A549 treated with Hydrocortisone at 1 μM for 4 hours (cell line): Measurements from ENCODE around the gene RHBG. TPM values are rescaled to one million over a fixed set of nuclear protein-coding genes. Genes with fewer than 3 reads are reported as not detected.

Experiments
- total RNA-seq: library from RNA; stranded (reverse); fragments of 200-300 nt; extraction: Qiagen RNA extraction; gene quantifications from 5 replicates; pipeline ENCODE4 v1.2.3, GENCODE V29; 2022

RHBG gene, protein sequence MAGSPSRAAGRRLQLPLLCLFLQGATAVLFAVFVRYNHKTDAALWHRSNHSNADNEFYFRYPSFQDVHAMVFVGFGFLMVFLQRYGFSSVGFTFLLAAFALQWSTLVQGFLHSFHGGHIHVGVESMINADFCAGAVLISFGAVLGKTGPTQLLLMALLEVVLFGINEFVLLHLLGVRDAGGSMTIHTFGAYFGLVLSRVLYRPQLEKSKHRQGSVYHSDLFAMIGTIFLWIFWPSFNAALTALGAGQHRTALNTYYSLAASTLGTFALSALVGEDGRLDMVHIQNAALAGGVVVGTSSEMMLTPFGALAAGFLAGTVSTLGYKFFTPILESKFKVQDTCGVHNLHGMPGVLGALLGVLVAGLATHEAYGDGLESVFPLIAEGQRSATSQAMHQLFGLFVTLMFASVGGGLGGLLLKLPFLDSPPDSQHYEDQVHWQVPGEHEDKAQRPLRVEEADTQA
- total RNA-seq, result 0.09 TPM in 1 of 5 replicates, not detected in the others

DNA sequence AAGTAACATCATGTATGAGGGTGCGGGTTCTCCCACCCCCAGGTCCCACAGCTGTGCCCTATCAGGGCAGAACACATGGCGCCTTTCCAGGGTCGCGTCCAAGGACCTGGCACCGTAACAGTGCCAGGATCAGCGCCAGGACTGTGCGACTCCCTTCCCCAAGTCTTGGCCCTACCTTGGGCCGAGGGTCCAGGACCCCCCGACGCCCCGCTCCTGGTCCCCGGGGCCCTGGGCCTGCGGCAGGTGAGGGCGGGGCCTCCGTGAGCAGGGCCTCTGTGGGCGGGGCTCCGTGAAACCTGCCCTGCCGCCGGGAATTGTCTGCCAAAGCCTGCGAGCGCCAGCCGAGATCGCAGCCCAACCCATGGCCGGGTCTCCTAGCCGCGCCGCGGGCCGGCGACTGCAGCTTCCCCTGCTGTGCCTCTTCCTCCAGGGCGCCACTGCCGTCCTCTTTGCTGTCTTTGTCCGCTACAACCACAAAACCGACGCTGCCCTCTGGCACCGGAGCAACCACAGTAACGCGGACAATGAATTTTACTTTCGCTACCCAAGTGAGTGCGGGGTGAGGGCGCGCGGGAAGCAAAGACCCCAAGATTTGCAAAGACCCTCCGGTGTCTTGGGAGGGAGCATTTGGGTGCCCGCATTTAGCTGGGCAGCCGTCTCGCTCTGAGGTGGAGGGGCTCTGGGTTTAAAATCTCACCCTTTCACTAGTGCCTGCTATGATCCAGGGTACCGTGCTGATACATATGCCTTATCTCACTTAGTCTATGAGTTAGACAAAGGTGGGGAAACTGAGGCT, at the start of gene RHBG:
Gene RHBG, plus strand, starts transcription at position 323 of the 796 bp plus-strand sequence. Its CDS starts 39 bp downstream, at position 362.

GRCh38 chr1:156338180-156338976, 30.6 kb upstream of the RHBG start, which contains the start of the genes CCT3 and TSACC:
CCT3 (minus strand) TSS chr1:156338292; CDS start chr1:156338184, 108 bp downstream.
TSACC (plus strand) TSS chr1:156338526; CDS start chr1:156339758, 1,232 bp downstream.

Other genes with a start within 250 kb of the RHBG start
- 0.36 to 0.43 TPM (median 0.40 TPM) in 5 replicates for gene SEMA4A, start 215.6 kb upstream of the RHBG start, total RNA-seq
- 25.7 to 32.0 TPM (median 27.0 TPM) in 5 replicates for gene SLC25A44, start 175.1 kb upstream of the RHBG start, total RNA-seq
- gene PMF1, start 156.2 kb upstream of the RHBG start, total RNA-seq, result 47.7 to 63.9 TPM (median 60.3 TPM) in 5 replicates
- 0.16 to 0.62 TPM (median 0.30 TPM) in 3 of 5 replicates, not detected in the others for gene BGLAP, start 127.0 kb upstream of the RHBG start, total RNA-seq
- 2.7 to 4.3 TPM (median 3.3 TPM) in 5 replicates for gene PAQR6, start 121.2 kb upstream of the RHBG start, total RNA-seq
- gene SMG5, start 86.4 kb upstream of the RHBG start, total RNA-seq, result 41.9 to 46.8 TPM (median 43.0 TPM) in 5 replicates
- 7.4 to 8.6 TPM (median 7.5 TPM) in 5 replicates for gene TMEM79, start 84.9 kb upstream of the RHBG start, total RNA-seq
- 36.3 to 48.1 TPM (median 45.0 TPM) in 5 replicates for gene GLMP, start 73.5 kb upstream of the RHBG start, total RNA-seq
- not detected in 5 replicates for gene VHLL, start 69.9 kb upstream of the RHBG start, total RNA-seq
- 373 to 439 TPM (median 401 TPM) in 5 replicates for gene CCT3, start 30.9 kb upstream of the RHBG start, total RNA-seq
- gene TSACC, start 30.7 kb upstream of the RHBG start, total RNA-seq, result 1.7 to 2.8 TPM (median 2.1 TPM) in 5 replicates
- gene MEF2D, start 131.6 kb downstream of the RHBG start, total RNA-seq, result 23.9 to 32.3 TPM (median 27.1 TPM) in 5 replicates
- gene IQGAP3, start 203.4 kb downstream of the RHBG start, total RNA-seq, result 13.4 to 17.9 TPM (median 16.5 TPM) in 5 replicates
- not detected in 5 replicates for gene TTC24, start 210.5 kb downstream of the RHBG start, total RNA-seq
- gene NAXE, start 222.6 kb downstream of the RHBG start, total RNA-seq, result 138 to 170 TPM (median 165 TPM) in 5 replicates
- 60.8 to 107 TPM (median 64.5 TPM) in 5 replicates for gene GPATCH4, start 232.3 kb downstream of the RHBG start, total RNA-seq